ENCODE data around the gene EFCAB9. TPM values are rescaled to one million over a fixed set of nuclear protein-coding genes. Genes with fewer than 3 reads are reported as not detected.

The EFCAB9 gene
- total RNA-seq, 6 experiments from 2014 or later: not detected

DNA sequence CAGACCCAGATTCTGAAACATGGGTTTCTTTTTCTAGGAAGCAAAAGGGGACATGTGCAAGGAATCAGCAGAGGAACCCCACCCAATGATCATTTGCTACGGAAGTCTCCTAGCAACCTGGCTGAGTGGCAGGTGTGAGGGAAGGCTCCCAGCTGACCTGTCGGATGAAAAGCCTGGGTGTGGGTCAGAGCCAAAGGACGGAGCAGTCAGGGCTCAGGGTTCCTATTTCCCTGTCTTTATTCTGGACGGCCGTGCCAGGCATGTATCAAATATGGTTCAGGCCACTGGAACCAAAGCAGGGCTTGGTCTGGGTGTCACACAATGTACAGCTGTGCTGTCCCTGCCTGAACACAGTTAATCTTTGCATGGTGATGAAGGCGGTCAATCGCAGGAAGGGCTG is 26.1 kb upstream of the EFCAB9 start:
- no peaks in the 10 kb centered on the region for H3K27me3 ChIP-seq
- DNase-seq (no peak), ATAC-seq (no peak)
- no peak overlapping the region for H3K4me3 ChIP-seq
- no peaks in the 10 kb centered on the region for H3K36me3 ChIP-seq
- H3K4me1 ChIP-seq: peaks cover 0 to 20% (median 0%) of the 10 kb centered on the region in 4 donors
- intact Hi-C loops (cut with DNase I): no loop called here
- H3K27ac ChIP-seq: no peak overlapping the region
- 87% methylated on average over 3 of the region's 7 CpGs for WGBS (ENCODE audit: insufficient coverage, low coverage, low lambda C conversion rate, missing lambda C conversion rate)
- TF ChIP-seq, protein P1, sequence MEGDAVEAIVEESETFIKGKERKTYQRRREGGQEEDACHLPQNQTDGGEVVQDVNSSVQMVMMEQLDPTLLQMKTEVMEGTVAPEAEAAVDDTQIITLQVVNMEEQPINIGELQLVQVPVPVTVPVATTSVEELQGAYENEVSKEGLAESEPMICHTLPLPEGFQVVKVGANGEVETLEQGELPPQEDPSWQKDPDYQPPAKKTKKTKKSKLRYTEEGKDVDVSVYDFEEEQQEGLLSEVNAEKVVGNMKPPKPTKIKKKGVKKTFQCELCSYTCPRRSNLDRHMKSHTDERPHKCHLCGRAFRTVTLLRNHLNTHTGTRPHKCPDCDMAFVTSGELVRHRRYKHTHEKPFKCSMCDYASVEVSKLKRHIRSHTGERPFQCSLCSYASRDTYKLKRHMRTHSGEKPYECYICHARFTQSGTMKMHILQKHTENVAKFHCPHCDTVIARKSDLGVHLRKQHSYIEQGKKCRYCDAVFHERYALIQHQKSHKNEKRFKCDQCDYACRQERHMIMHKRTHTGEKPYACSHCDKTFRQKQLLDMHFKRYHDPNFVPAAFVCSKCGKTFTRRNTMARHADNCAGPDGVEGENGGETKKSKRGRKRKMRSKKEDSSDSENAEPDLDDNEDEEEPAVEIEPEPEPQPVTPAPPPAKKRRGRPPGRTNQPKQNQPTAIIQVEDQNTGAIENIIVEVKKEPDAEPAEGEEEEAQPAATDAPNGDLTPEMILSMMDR (IDR thresholded peaks at IDR 0.05): no peak
- no peak for TF ChIP-seq POLR2A (IDR thresholded peaks at IDR 0.05)
- no peaks in the 10 kb centered on the region for H3K9me3 ChIP-seq

DNA sequence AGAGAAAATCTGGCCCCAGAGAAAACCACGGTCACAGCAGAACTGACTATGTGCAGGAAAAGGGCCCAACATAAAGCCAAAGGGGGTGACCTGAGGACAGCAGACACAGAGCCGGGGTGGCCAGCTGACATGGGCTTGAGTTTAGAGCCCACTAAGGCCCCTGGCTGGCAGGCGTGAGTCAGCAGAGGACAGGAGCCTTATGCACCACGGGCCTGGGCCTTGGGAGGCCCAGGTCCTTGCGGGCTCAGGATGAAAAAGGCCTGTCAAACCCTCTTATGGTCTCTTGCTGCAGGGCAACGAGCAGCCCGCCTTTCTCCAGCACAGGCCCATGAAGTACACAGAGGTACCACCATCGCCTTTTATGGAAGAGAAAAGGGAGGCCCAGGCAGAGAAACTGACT is 25.7 kb upstream of the EFCAB9 start:
- Histone ChIP-seq H3K4me3 (no peak overlapping the region), H3K27ac (no peak overlapping the region), H3K4me1 (peaks cover 0 to 20% (median 0%) of the 10 kb centered on the region in 4 donors), H3K9me3 (no peaks in the 10 kb centered on the region), H3K36me3 (no peaks in the 10 kb centered on the region), H3K27me3 (no peaks in the 10 kb centered on the region)
- TF ChIP-seq, protein P1 (IDR thresholded peaks at IDR 0.05): no peak
- TF ChIP-seq POLR2A (IDR thresholded peaks at IDR 0.05): no peak
- intact Hi-C loops (cut with DNase I): no loop called here
- 73% methylated on average over 3 of the region's 8 CpGs for WGBS (ENCODE audit: insufficient coverage, low coverage, low lambda C conversion rate, missing lambda C conversion rate)
- DNase-seq (no peak), ATAC-seq (no peak)

DNA sequence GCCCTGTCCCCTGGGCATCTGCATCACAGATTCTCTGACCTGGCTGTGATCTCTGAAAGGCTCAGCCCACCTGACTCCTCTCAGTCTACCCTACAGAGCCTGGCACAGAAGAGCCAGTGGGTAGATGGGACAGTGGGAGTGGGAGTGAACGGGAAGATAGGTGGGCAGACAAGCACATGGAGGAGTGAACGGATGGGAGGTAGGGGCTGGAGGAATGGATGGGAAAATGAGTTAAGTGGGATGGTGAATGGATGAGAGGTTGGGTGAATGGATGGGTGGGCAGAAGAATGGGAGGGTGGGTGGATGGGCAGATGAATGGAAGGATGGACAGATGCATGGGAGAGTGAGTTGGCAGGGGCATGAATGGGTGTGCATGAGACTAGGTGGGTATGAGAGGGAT is 24.8 kb upstream of the EFCAB9 start:
- Histone ChIP-seq H3K4me3 (no peak overlapping the region), H3K27ac (no peak overlapping the region), H3K4me1 (peaks cover 0 to 14% (median 0%) of the 10 kb centered on the region in 4 donors), H3K9me3 (no peaks in the 10 kb centered on the region), H3K27me3 (no peaks in the 10 kb centered on the region), H3K36me3 (no peaks in the 10 kb centered on the region)
- intact Hi-C loops (cut with DNase I): no loop called here
- TF ChIP-seq POLR2A (IDR thresholded peaks at IDR 0.05): no peak
- TF ChIP-seq, protein P1 (IDR thresholded peaks at IDR 0.05): no peak
- no peak for ATAC-seq
- DNase-seq: no peak
- WGBS (ENCODE audit: insufficient coverage, low coverage, low lambda C conversion rate, missing lambda C conversion rate): 100% methylated on average over 2 of the region's 2 CpGs

DNA sequence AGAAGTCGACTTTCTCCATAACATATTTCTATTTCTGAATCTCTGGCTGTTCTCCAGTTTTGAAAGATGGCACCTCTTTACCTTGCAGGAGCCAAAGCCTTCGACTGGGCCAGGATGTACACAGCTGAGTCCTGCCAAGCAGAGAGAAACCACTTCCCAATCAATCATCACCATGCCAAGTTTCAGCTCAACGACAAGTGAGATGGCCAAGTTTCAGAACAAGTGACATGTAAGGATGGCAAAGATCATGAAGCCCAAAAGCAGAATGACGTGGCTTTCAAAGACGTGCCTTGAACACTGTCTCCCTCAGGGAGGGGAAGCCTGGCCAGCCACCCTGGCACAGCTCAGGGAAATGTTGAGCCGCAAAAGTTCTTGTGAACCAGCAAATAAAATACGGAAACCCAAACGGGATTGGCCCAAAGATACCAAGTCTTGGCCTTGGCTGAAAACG is 23.7 kb upstream of the EFCAB9 start:
- intact Hi-C loops (cut with DNase I): no loop called here
- DNase-seq (no peak), ATAC-seq (no peak)
- Histone ChIP-seq H3K4me3 (no peak overlapping the region), H3K36me3 (no peaks in the 10 kb centered on the region), H3K27me3 (no peaks in the 10 kb centered on the region), H3K9me3 (no peaks in the 10 kb centered on the region), H3K27ac (no peak overlapping the region), H3K4me1 (peaks cover 0 to 3% (median 0%) of the 10 kb centered on the region in 4 donors)
- 43% methylated on average over 5 of the region's 9 CpGs for WGBS (ENCODE audit: insufficient coverage, low coverage, low lambda C conversion rate, missing lambda C conversion rate)
- no peak for TF ChIP-seq POLR2A (IDR thresholded peaks at IDR 0.05)
- TF ChIP-seq, protein P1 (IDR thresholded peaks at IDR 0.05): no peak

DNA sequence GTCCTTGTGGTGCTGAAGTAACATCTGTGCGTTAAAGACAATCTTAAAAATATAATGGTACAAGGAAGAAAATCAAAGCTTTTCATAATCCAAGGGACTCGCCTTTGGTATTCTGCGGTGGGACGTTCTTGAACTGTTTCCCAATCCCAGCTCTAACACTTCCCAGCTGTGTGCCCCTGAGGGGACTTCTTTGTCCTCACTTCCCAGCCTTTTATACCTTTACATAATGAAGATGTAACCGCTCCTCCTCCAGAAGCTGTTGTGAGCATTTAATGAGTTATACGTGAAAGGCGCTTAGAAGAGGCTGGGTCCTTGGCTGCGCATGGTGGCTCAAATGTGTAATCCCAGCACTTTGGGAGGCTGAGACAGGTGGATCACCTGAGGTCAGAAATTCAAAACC is 22.9 kb upstream of the EFCAB9 start:
- no peak overlapping the region for H3K27ac ChIP-seq
- ATAC-seq: no peak
- no peak for DNase-seq
- intact Hi-C loops (cut with DNase I): no loop called here
- H3K27me3 ChIP-seq: no peaks in the 10 kb centered on the region
- H3K36me3 ChIP-seq: no peaks in the 10 kb centered on the region
- WGBS (ENCODE audit: insufficient coverage, low coverage, low lambda C conversion rate, missing lambda C conversion rate): 83% methylated on average over 7 of the region's 8 CpGs
- no peaks in the 10 kb centered on the region for H3K9me3 ChIP-seq
- no peaks in the 10 kb centered on the region for H3K4me1 ChIP-seq
- H3K4me3 ChIP-seq: no peak overlapping the region
- TF ChIP-seq, protein P1 (IDR thresholded peaks at IDR 0.05): no peak
- TF ChIP-seq POLR2A (IDR thresholded peaks at IDR 0.05): no peak
